Activated naive CD4-positive, alpha-beta T cell treated with anti-CD3 and anti-CD28 coated beads, Interleukin-2, amount 10 ng/mL, durations not matched to agents 7 days and 5 days (primary cell): ENCODE data around the gene EDN2.

Source experiments
- CTCF ChIA-PET: fragments of 350-600 bp; sonication (Branson Sonifier 250); formaldehyde crosslinking; loops from one replicate; lab custom pipeline; 2021; ENCODE audit warnings: antibody characterized with exemption; lab: Charles Lee
- DNase-seq: peaks from one replicate; pipeline ENCODE4 v3.0.0-alpha.2; 2020
- H3K27ac Mint-ChIP-seq: one replicate; pipeline ENCODE4 v1.8.0; 2021; ENCODE audit warnings: mild to moderate bottlenecking, moderate library complexity, mixed read lengths
- H3K27me3 Mint-ChIP-seq: one replicate; pipeline ENCODE4 v1.8.0; 2021; ENCODE audit warnings: mild to moderate bottlenecking, mixed read lengths
- H3K36me3 Mint-ChIP-seq: one replicate; pipeline ENCODE4 v1.8.0; 2021; ENCODE audit warnings: mixed read lengths
- H3K4me1 Mint-ChIP-seq: one replicate; pipeline ENCODE4 v1.8.0; 2021; ENCODE audit warnings: mixed read lengths
- H3K4me3 Mint-ChIP-seq: one replicate; pipeline ENCODE4 v1.8.0; 2021; ENCODE audit warnings: mild to moderate bottlenecking, moderate library complexity, mixed read lengths
- H3K9me3 Mint-ChIP-seq: one replicate; pipeline ENCODE4 v1.8.0; 2021; ENCODE audit warnings: mixed read lengths

Gene EDN2

GRCh38 chr1:41446851-41447610 is 37.5 kb downstream of the EDN2 start:
- Mint-ChIP-seq H3K9me3 (peaks cover 13% of the 10 kb centered on the region), H3K4me1 (no peaks in the 10 kb centered on the region), H3K4me3 (no peak overlapping the region), H3K36me3 (no peaks in the 10 kb centered on the region), H3K27ac (no peak overlapping the region), H3K27me3 (peaks cover 28% of the 10 kb centered on the region)
- no peak for DNase-seq
- CTCF ChIA-PET, result interaction anchor here (1.2 kb wide), 1 partner anchor 132 kb away, joined by 3 read pairs; no protein-coding TSS in a partner anchor

- H3K4me3 Mint-ChIP-seq, result no peak overlapping the region
- DNase-seq, result no peak
- H3K27me3 Mint-ChIP-seq, result peaks cover 28% of the 10 kb centered on the region
- H3K4me1 Mint-ChIP-seq, result no peaks in the 10 kb centered on the region
- H3K9me3 Mint-ChIP-seq, result peaks cover 13% of the 10 kb centered on the region
- CTCF ChIA-PET, result interaction anchor here (1.0 kb wide), 1 partner anchor 11 kb away, joined by 3 read pairs; no protein-coding TSS in a partner anchor
- no peaks in the 10 kb centered on the region for H3K36me3 Mint-ChIP-seq
- no peak overlapping the region for H3K27ac Mint-ChIP-seq
Observed at GRCh38 chr1:41444785-41445184, 39.7 kb downstream of the EDN2 start.

GRCh38 chr1:41444246-41444645 is 40.2 kb downstream of the EDN2 start:
- Mint-ChIP-seq H3K9me3 (peaks cover 13% of the 10 kb centered on the region), H3K4me3 (no peak overlapping the region), H3K4me1 (no peaks in the 10 kb centered on the region), H3K27ac (no peak overlapping the region), H3K27me3 (peaks cover 25% of the 10 kb centered on the region), H3K36me3 (no peaks in the 10 kb centered on the region)
- no peak for DNase-seq
- CTCF ChIA-PET, result interaction anchor here (1.0 kb wide), 1 partner anchor 11 kb away, joined by 3 read pairs; no protein-coding TSS in a partner anchor

GRCh38 chr1:41442697-41443251 is 41.7 kb downstream of the EDN2 start:
- H3K9me3 Mint-ChIP-seq, result peaks cover 13% of the 10 kb centered on the region
- peaks cover 14% of the 10 kb centered on the region for H3K27me3 Mint-ChIP-seq
- H3K4me3 Mint-ChIP-seq, result no peak overlapping the region
- H3K4me1 Mint-ChIP-seq, result no peaks in the 10 kb centered on the region
- no peak overlapping the region for H3K27ac Mint-ChIP-seq
- no peaks in the 10 kb centered on the region for H3K36me3 Mint-ChIP-seq
- no peak for DNase-seq
- CTCF ChIA-PET, result no interaction called here

GRCh38 chr1:41440321-41441085 is 44.0 kb downstream of the EDN2 start:
- no peak overlapping the region for H3K27ac Mint-ChIP-seq
- H3K4me1 Mint-ChIP-seq, result no peaks in the 10 kb centered on the region
- H3K27me3 Mint-ChIP-seq, result peaks cover 11% of the 10 kb centered on the region
- H3K36me3 Mint-ChIP-seq, result no peaks in the 10 kb centered on the region
- no peak for DNase-seq
- no peak overlapping the region for H3K4me3 Mint-ChIP-seq
- CTCF ChIA-PET, result no interaction called here
- H3K9me3 Mint-ChIP-seq, result peaks cover 12% of the 10 kb centered on the region

GRCh38 chr1:41439234-41439633 is 45.2 kb downstream of the EDN2 start:
- CTCF ChIA-PET, result no interaction called here
- Mint-ChIP-seq H3K4me1 (no peaks in the 10 kb centered on the region), H3K4me3 (no peak overlapping the region), H3K9me3 (peaks cover 2% of the 10 kb centered on the region), H3K27me3 (peaks cover 21% of the 10 kb centered on the region), H3K36me3 (no peaks in the 10 kb centered on the region), H3K27ac (no peak overlapping the region)
- no peak for DNase-seq

- CTCF ChIA-PET, result no interaction called here
- Mint-ChIP-seq H3K27ac (no peak overlapping the region), H3K4me1 (no peaks in the 10 kb centered on the region), H3K27me3 (peaks cover 26% of the 10 kb centered on the region), H3K36me3 (no peaks in the 10 kb centered on the region), H3K9me3 (no peaks in the 10 kb centered on the region), H3K4me3 (no peak overlapping the region)
- DNase-seq, result no peak
Observed at GRCh38 chr1:41438711-41439110, 45.8 kb downstream of the EDN2 start.

GRCh38 chr1:41437011-41437355 is 47.5 kb downstream of the EDN2 start:
- H3K36me3 Mint-ChIP-seq, result no peaks in the 10 kb centered on the region
- H3K4me3 Mint-ChIP-seq, result no peak overlapping the region
- H3K27me3 Mint-ChIP-seq, result peaks cover 36% of the 10 kb centered on the region
- H3K4me1 Mint-ChIP-seq, result no peaks in the 10 kb centered on the region
- no peaks in the 10 kb centered on the region for H3K9me3 Mint-ChIP-seq
- no peak for DNase-seq
- H3K27ac Mint-ChIP-seq, result no peak overlapping the region
- CTCF ChIA-PET, result no interaction called here

GRCh38 chr1:41436281-41437010 is 48.0 kb downstream of the EDN2 start:
- no peaks in the 10 kb centered on the region for H3K4me1 Mint-ChIP-seq
- peaks cover 36% of the 10 kb centered on the region for H3K27me3 Mint-ChIP-seq
- no peaks in the 10 kb centered on the region for H3K9me3 Mint-ChIP-seq
- no peak overlapping the region for H3K27ac Mint-ChIP-seq
- no peaks in the 10 kb centered on the region for H3K36me3 Mint-ChIP-seq
- no peak overlapping the region for H3K4me3 Mint-ChIP-seq
- CTCF ChIA-PET, result interaction anchor here (1.3 kb wide), 1 partner anchor 154 kb away, joined by 4 read pairs; no protein-coding TSS in a partner anchor
- DNase-seq, result no peak

- no peak for DNase-seq
- Mint-ChIP-seq H3K4me1 (no peaks in the 10 kb centered on the region), H3K27me3 (peaks cover 42% of the 10 kb centered on the region), H3K27ac (no peak overlapping the region), H3K9me3 (no peaks in the 10 kb centered on the region), H3K4me3 (no peak overlapping the region), H3K36me3 (no peaks in the 10 kb centered on the region)
- CTCF ChIA-PET, result interaction anchor here (1.3 to 3.7 kb wide), 2 partner anchors 17 to 153 kb away, joined by 4 to 19 read pairs; no protein-coding TSS in a partner anchor
Observed at GRCh38 chr1:41435570-41436178, 48.8 kb downstream of the EDN2 start.

GRCh38 chr1:41434748-41435449 is 49.6 kb downstream of the EDN2 start:
- Mint-ChIP-seq H3K4me1 (no peaks in the 10 kb centered on the region), H3K27me3 (peaks cover 42% of the 10 kb centered on the region), H3K27ac (no peak overlapping the region), H3K9me3 (no peaks in the 10 kb centered on the region), H3K36me3 (no peaks in the 10 kb centered on the region), H3K4me3 (no peak overlapping the region)
- CTCF ChIA-PET, result interaction anchor here (1.3 to 3.7 kb wide), 2 partner anchors 16 to 152 kb away, joined by 4 to 19 read pairs; no protein-coding TSS in a partner anchor
- DNase-seq, result no peak

GRCh38 chr1:41434306-41434705 is 50.2 kb downstream of the EDN2 start:
- no peaks in the 10 kb centered on the region for H3K4me1 Mint-ChIP-seq
- H3K27ac Mint-ChIP-seq, result no peak overlapping the region
- H3K4me3 Mint-ChIP-seq, result no peak overlapping the region
- CTCF ChIA-PET, result interaction anchor here (0.7 to 3.7 kb wide), 8 partner anchors 10 to 408 kb away, joined by 3 to 19 read pairs (median 4); no protein-coding TSS in a partner anchor
- no peak for DNase-seq
- no peaks in the 10 kb centered on the region for H3K9me3 Mint-ChIP-seq
- peaks cover 42% of the 10 kb centered on the region for H3K27me3 Mint-ChIP-seq
- H3K36me3 Mint-ChIP-seq, result no peaks in the 10 kb centered on the region

GRCh38 chr1:41433501-41433900 is 51.0 kb downstream of the EDN2 start:
- no peak overlapping the region for H3K27ac Mint-ChIP-seq

More at GRCh38 chr1:41433501-41433900, 51.0 kb downstream of the EDN2 start:
- no peak for DNase-seq
- Mint-ChIP-seq H3K4me3 (no peak overlapping the region), H3K27me3 (peaks cover 42% of the 10 kb centered on the region), H3K9me3 (no peaks in the 10 kb centered on the region), H3K4me1 (no peaks in the 10 kb centered on the region), H3K36me3 (no peaks in the 10 kb centered on the region)
- CTCF ChIA-PET, result interaction anchor here (0.7 to 3.7 kb wide), 11 partner anchors 11 to 407 kb away, joined by 3 to 19 read pairs (median 4); no protein-coding TSS in a partner anchor
